GM21390 (cell line): Measurements from ENCODE around the gene RNGTT.

Experiments used
- ATAC-seq: cut with Tn5 transposase; IDR thresholded peaks from one replicate; pipeline ENCODE4 v1.9.1; 2021; ENCODE audit not compliant: unreplicated experiment

The RNGTT gene

GRCh38 chr6:88614316-88614877 lies 349.0 kb downstream of the RNGTT start:
- ATAC-seq = no peak

DNA sequence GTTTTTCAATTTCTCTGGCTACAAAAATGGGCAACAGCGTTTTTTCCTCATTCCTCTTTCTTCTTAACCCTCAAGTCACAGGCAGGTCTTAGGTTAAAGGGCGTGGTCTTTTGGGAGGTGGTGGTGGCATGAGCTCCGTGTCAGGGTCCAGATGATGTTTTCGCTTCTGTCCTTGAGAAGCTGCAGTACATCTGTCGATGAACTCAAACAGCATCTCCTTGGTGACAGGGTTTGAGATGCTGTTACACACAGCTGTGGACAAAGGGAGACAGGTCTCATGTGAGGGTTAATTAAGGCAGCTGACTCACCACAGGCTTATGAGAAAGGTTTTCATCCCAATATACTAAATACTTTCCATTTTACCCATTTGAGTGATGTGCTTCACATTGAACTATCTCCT lies 350.8 kb downstream of the RNGTT start:
- no peak for ATAC-seq

- no peak for ATAC-seq
Observed at GRCh38 chr6:88611721-88612120, 351.7 kb downstream of the RNGTT start.

DNA sequence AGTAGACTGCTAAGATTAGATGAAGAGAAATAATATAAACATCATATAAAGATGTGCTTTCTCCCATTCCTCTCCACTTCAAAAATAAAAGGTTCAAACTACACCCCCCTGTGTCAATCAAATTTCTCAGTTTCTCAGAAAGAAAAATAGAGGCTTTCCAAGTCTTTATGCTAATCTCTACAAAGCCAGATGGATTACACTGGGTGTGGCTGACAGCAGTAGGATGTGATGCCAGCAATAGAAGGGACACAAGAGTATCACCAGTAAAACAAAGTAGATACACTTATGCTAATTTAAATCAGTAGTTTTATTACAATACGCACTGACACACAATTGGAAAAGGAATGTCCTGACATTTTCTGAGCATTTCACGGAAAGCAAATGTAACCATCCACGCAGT lies 353.4 kb downstream of the RNGTT start:
- no peak for ATAC-seq

DNA sequence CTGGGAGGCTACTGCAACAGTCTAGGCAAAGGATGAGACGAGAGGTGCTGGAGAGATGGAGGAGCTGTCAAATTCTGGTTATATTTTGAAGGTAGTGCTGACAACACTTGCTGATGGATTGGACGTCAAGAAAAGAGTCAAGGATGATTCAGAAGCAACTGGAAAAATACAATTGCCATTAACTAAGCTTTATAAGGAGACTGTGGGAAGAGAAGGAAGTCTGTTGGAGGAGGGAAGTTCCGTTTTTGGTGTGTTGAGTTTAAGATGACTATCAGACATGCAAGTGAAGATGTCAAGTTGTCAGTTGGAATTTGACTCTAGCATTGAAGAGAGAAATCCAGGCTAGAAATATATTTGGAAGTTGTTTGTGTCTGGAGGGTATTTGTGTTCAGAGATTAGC lies 358.1 kb downstream of the RNGTT start:
- no peak for ATAC-seq

DNA sequence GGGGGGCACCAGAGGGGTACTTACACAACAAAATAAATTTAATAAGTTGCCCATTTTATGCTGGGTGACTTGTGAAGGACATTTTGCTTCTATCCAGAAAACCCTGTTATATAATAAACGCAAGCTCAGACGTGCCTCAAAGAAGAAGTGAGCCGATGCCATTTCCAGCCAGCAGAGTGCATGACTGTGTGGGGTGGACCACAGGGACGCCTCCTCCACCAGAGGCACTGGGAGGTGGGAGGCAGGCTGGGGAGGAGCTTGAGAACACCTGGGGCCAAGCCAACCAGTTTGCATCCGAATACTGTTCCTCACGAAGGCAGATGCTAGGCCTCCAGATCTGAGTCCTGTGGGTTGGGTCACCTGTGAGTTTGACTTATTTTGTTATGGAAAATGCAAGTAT lies 363.8 kb downstream of the RNGTT start:
- ATAC-seq = no peak

DNA sequence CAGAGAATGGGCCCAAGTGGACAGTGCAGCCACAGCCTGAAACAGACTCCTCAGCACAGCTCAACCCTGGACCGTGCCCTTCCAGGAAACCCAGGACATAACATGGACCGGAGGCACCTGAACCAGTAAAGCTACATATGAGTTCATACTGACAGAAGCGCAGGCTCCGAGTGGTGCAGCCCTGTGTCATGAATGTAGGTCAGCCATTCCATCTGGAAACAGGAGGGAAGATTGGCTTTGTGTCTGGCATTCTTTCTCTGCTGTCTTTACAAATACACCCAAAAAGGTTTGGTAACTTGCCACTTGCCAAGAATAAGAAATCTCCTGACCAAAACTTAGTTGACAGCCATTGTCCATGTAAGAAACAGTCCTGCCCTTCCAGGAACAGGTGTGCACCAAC lies 366.6 kb downstream of the RNGTT start:
- ATAC-seq = no peak

DNA sequence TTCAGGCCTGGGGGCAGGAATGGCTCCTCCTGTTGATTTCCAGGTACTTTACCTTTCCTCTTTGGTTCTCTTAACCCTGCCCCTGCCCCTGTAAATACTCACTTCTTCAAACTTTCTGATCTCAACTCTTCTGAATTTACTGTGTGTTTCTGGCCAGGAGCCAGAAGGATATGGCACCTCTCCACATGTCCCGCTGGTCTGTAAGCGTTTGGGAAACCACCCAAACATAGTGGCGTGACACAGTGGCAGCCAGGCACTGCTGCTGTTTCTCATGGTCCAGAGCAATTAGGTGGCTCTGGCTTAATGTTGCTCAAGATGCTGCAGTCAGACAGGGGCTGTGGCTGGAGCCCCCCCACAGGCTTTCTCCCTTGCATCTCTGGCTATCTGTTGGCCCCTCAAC lies 374.5 kb downstream of the RNGTT start:
- no peak for ATAC-seq

- no peak for ATAC-seq
Observed at GRCh38 chr6:88587150-88587520, 376.3 kb downstream of the RNGTT start.

DNA sequence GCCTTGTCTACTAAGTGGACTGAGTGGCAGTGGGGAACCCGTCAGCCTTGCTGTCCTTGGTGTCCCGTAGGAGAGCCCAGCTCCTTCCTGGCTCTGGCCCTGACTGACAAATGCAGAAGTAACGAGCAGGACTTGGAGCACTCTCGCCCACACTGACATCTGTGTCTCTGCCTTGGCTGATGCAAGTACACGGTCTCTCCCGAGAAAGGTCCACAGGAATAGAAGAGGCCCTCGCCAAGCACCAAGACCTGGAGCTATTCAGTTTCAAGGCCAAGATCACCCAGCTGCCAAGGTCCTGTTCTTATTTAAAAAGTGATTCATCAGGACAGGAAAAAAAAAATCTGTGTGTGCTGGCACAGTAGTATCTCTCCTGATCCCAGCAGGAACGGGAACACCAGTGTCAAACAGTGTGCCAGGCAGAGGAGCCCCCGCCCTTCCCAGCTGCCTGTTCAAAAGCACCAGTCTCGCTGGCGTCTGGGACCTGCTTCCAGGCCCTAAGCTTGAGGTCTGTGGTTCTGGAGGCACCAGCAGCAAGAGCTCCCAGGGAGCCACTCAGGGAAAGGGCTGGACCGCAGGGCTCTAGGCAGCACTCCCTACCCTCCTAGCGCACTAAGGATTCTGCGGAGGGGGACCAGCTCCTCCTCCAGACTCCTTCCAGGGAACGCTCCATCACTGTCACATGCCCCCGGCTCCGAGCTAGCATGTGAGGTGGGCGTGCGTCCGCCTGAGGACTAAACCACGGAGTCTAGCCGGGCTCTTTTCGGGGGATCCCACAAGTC lies 376.9 kb downstream of the RNGTT start:
- no peak for ATAC-seq

- ATAC-seq = no peak
Observed at GRCh38 chr6:88585276-88585692, 378.1 kb downstream of the RNGTT start.

DNA sequence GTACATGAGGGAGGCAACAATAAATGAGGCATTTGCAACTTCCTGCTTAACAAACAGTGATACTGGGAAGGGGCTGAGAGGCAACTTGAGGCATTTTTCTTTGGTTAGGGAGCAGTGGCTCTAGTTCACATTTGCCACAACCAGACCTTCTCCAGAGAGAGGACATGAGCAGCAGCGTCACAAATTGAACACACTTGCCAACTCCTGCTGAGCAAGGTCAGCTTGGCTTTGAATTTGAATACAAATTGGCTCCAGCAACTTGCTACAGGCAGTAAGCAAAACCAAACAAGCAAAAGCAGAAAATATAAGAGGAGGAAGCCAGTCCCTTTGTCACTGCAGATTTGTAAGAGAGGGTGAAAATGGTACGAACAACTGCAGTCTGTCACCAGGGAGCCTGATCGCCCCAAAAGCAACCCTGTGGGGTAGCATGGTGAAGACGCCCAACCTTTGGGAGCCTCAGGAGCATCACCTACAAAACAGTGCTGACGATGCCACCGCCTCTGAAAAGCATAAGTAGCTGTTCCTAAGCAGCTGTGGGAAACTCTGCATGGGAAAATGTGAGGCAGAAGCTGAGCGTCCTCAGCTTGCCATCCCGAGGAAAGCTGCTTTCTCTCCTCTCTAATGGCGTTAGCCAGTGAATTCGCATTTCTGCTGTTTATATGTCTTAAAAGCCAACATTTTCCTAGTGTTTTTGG lies 378.7 kb downstream of the RNGTT start:
- no peak for ATAC-seq

DNA sequence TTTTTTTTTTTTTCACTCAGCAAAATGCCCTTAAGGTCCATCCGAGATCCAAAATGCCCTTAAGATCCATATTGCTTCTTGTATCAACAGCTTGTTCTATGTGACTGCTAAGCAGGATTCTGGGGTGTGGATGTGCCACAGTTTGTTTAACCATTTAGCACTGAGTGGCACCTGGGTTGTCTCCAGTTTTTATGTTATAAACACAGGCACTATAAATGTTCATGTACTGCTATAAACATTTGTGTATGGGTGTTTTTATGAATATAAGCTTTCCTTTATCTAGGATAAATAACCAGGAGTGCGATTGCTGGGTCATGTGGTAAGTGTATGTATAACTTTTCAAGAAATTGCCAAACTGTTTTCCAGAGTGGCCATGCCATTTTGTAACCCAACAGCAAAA lies 386.0 kb downstream of the RNGTT start:
- ATAC-seq = no peak

DNA sequence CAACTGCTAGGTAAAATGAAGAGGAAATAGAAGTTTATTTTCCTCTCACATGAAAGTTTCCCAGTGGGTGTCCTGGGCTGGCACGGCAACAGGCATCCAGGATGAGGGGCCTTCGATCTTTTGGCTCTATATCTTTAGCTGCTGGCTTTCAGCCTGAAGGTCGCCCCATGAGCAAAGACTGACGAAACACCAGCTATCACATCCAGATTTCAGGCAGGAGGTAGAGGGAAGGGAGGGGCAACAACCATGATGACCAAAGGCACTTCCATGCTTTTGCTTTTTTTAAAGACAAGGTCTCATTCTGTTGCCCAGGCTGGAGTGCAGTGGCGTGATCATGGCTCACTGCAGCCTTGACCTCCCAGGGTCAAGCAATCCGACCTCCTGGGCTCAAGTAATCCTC lies 387.9 kb downstream of the RNGTT start:
- no peak for ATAC-seq

GRCh38 chr6:88574651-88575050 lies 388.8 kb downstream of the RNGTT start:
- no peak for ATAC-seq

- no peak for ATAC-seq
Observed at GRCh38 chr6:88574031-88574430, 389.4 kb downstream of the RNGTT start.

DNA sequence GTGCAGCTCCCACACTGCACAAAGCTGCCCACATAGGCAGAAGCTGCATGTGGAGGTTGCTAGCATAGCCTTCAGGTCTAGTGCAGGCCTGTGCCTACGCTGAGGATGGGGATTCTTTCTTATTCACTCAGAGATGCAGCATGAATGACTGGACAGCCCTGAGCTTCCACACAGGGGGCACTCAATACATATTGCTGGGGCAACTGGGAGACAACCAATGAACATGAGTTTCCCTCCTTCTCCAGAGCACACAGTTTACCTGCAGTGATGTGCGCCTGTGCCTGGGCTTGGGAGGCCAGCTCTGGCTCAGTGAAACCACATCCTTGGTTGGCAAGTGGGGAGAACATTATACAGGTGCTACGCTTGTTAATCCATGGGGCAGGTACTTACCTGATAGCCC lies 389.9 kb downstream of the RNGTT start:
- ATAC-seq = no peak

- ATAC-seq = no peak
Observed at GRCh38 chr6:88572449-88573139, 390.8 kb downstream of the RNGTT start.

DNA sequence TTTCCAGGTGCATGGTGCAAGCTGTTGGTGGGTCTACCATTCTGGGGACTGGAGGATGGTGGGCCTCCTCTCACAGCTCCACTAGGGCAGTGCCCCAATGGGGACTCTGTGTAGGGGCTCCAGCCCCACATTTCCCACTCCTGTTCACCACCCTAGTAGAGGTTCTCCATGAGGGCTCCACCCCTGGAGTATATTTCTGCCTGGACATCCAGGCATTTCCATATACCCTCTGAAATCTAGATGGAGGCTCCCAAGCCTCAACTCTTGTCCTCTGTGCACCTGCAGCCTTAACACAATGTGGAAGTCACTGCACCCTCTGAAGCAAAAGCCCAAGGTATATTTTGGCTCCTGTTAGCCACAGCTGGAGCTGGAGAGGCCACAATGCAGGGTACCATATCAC lies 393.5 kb downstream of the RNGTT start:
- no peak for ATAC-seq

DNA sequence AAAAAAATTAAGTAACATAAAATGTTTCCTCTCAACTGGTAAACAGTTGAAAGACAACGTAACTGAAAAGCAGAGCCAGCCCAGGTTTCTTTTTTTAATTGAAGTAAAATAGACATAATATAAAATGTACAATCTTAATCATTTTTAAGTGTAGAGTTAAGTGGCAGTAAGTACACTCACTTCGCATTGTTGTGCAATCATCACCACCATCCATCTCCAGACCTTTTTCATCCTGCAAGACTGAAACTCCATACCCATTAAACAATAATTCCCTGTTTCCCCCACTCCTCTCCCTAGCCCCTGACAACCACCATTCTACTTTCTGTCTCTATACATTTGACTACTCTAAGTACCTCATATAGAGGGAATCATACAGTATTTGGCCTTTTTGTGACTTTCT lies 395.7 kb downstream of the RNGTT start:
- no peak for ATAC-seq

GRCh38 chr6:88566746-88567534 lies 396.5 kb downstream of the RNGTT start:
- ATAC-seq = peak; percentile 64
